SK-N-MC (cell line): ENCODE data around the gene ITGB2.

Source experiments
- EZH2 ChIP-seq: fragments of 200-600 bp; sonication (generic); IDR thresholded peaks from one replicate; pipeline ENCODE4 v1.6.1; 2017; ENCODE audit warnings: antibody characterized with exemption
- FOXP2 ChIP-seq: optimal IDR thresholded peaks from 2 replicates; pipeline ENCODE3; 2011; ENCODE audit warnings: mild to moderate bottlenecking, moderate library complexity; ENCODE audit not compliant: insufficient read depth; ENCODE audit errors: extremely low read length, control extremely low read depth
- POLR2AphosphoS5 ChIP-seq: IDR thresholded peaks from 2 replicates; pipeline ENCODE4 v1.6.1; 2012; ENCODE audit warnings: mild to moderate bottlenecking, low read depth, low read length, borderline replicate concordance

DNA sequence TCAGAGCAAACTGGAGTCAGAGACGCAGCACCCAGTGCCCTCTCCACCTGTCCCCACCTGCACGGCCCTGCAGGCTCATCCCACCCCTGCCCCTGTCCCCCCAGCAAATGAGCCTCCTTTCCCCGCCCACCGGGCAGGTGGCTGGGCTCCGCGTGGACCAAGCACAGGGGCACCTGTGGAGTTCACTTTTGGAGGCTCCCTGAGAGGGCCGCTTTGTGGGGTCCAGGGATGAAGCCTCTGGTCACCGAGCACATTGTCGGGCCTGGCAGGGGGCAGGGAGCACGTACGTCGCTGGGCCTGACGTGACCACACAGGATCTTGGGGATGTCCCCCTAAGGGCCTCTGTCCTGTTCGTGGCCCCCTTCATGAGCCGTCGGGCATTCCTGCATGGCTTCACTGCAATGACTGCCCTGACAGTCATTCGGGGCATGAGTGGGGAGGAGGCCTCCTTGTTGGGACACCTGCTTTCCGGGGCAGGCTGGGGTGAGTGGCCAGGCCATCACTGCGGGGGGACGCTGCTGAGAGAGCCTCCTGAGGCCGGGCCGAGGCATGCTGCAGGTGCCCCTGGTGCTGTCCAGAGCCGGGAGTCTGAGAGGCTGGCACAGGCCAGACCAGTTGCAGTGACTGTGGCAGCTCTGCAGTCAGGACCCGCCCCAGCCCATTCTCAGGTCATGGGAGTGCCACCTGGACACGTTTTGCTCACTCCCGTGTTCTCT lies 38.8 kb upstream of the ITGB2 start:
- TF ChIP-seq EZH2 (no peak), FOXP2 (no peak), POLR2AphosphoS5 (no peak)
